NB4 (cell line): ENCODE results near the gene COMMD2.

Source experiments
- MYC ChIP-seq: IDR thresholded peaks from 2 replicates; pipeline ENCODE4 v1.6.1; 2011; ENCODE audit warnings: low read depth, low read length
- POLR2A ChIP-seq: IDR thresholded peaks from 2 replicates; pipeline ENCODE4 v1.6.1; 2011; ENCODE audit warnings: mild to moderate bottlenecking; ENCODE audit not compliant: insufficient read length; ENCODE audit errors: extremely low read depth
- TF ChIP-seq, protein P1 (sequence below): IDR thresholded peaks from one replicate; pipeline ENCODE4 v1.5.1; 2012; ENCODE audit warnings: low read depth, low read length
- TF ChIP-seq, protein P2 (sequence below): IDR thresholded peaks from 2 replicates; pipeline ENCODE4 v1.6.1; 2011; ENCODE audit warnings: low read depth, low read length

DNA sequence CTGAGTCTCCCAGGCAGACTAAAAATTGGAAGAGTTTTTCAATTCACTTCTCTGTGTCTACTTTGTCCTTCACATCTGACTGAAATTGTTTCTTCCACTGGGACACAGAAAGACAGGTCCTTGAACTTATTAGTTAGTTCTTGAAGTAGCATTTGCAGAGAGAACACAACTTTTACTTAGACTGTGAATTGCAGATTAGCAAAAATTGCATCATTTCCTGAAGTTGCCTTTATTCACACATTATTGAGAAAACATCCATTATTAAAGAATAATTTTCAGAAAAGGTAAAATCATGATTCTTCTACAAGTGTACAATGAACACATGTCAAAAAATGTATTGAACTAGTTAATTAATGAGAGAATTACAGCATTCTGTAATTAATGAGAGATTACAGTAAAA, 1.4 kb upstream of the COMMD2 start:
- no peak for TF ChIP-seq POLR2A
- TF ChIP-seq, protein P1, sequence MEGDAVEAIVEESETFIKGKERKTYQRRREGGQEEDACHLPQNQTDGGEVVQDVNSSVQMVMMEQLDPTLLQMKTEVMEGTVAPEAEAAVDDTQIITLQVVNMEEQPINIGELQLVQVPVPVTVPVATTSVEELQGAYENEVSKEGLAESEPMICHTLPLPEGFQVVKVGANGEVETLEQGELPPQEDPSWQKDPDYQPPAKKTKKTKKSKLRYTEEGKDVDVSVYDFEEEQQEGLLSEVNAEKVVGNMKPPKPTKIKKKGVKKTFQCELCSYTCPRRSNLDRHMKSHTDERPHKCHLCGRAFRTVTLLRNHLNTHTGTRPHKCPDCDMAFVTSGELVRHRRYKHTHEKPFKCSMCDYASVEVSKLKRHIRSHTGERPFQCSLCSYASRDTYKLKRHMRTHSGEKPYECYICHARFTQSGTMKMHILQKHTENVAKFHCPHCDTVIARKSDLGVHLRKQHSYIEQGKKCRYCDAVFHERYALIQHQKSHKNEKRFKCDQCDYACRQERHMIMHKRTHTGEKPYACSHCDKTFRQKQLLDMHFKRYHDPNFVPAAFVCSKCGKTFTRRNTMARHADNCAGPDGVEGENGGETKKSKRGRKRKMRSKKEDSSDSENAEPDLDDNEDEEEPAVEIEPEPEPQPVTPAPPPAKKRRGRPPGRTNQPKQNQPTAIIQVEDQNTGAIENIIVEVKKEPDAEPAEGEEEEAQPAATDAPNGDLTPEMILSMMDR = no peak
- TF ChIP-seq, protein P2, sequence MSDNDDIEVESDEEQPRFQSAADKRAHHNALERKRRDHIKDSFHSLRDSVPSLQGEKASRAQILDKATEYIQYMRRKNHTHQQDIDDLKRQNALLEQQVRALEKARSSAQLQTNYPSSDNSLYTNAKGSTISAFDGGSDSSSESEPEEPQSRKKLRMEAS = no peak
- no peak for TF ChIP-seq MYC
